DND-41 (cell line): ENCODE measurements around the gene ISCA1.

Experiments
- CTCF ChIP-seq: IDR thresholded peaks from 2 replicates; pipeline ENCODE4 v1.5.1; 2012; ENCODE audit warnings: borderline replicate concordance, low read length, moderate library complexity, mild to moderate bottlenecking; ENCODE audit not compliant: poor library complexity, severe bottlenecking; ENCODE audit errors: extremely low read depth
- EZH2 ChIP-seq: IDR thresholded peaks from 3 replicates; pipeline ENCODE4 v1.6.1; 2012; ENCODE audit warnings: borderline replicate concordance, low read depth, mild to moderate bottlenecking, moderate library complexity, low read length, inconsistent platforms; ENCODE audit not compliant: severe bottlenecking

- TF ChIP-seq CTCF = no peak
- no peak for TF ChIP-seq EZH2
These were observed 47.3 kb upstream of the ISCA1 start for GRCh38 chr9:86329649-86330048.
